ENCODE results near the gene HOXA7. TPM values are rescaled to one million over a fixed set of nuclear protein-coding genes. Genes with fewer than 3 reads are reported as not detected.
A peak's percentile ranks its signal among the peaks of the same experiment; 100 is the strongest.

Gene HOXA7
- total RNA-seq, 2 donors from 2014 or later = 0.28 to 0.54 TPM

DNA sequence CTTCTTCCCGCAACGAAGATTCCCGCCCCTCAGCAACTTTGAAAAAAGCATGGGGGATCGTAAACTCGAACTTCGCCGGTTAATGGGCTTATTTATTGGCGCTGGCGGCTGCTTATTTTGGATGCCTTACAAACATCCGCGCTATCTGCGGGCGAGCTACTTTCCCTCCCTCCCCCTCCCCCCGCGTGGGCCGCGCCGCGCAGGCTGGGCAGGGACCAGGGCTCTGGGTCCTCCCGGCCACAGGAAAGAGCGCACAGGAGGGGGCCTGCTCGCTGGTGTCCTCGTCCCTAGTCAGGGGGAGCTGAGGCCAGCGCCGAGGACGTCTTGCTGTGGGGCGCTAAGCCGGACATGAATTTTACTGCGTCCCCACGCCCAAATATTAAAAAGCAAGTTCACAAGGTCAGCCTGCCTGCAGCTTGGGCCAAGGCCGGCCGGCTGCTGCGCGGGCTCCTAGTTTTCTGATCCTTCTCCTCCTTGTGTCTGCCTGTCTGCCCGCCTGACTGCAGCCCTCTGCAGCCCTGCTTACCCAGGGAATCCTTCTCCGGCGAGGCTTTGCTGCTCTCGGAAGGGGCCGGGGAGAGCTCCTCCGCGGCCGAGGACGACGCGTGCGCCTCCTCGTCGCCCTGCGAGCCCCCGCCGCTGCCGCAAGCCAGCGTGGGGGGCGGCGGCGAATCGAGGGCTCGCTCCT lies 16.5 kb upstream of the HOXA7 start:
- H3K27ac ChIP-seq = peak overlapping the region in 1 of 2 donors; percentile 36
- TF ChIP-seq, protein P1, sequence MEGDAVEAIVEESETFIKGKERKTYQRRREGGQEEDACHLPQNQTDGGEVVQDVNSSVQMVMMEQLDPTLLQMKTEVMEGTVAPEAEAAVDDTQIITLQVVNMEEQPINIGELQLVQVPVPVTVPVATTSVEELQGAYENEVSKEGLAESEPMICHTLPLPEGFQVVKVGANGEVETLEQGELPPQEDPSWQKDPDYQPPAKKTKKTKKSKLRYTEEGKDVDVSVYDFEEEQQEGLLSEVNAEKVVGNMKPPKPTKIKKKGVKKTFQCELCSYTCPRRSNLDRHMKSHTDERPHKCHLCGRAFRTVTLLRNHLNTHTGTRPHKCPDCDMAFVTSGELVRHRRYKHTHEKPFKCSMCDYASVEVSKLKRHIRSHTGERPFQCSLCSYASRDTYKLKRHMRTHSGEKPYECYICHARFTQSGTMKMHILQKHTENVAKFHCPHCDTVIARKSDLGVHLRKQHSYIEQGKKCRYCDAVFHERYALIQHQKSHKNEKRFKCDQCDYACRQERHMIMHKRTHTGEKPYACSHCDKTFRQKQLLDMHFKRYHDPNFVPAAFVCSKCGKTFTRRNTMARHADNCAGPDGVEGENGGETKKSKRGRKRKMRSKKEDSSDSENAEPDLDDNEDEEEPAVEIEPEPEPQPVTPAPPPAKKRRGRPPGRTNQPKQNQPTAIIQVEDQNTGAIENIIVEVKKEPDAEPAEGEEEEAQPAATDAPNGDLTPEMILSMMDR (IDR thresholded peaks at IDR 0.05) = no peak
- DNase-seq (ENCODE audit: low spot score) (no peak), ATAC-seq (ENCODE audit: insufficient number of reproducible peaks, low FRiP score, low read depth) (peak; percentile 30)
- H3K27me3 ChIP-seq (replicated peaks; ENCODE audit: insufficient read depth) = peaks cover 24% of the 10 kb centered on the region
- no peaks in the 10 kb centered on the region for H3K36me3 ChIP-seq
- H3K4me3 ChIP-seq = peak overlapping the region; percentile 74
- H3K4me1 ChIP-seq (ENCODE audit: control insufficient read depth in 1 of 2, low read depth in 2 of 2) = peaks cover 15 to 23% of the 10 kb centered on the region in 2 donors
- H3K9me3 ChIP-seq = no peaks in the 10 kb centered on the region

DNA sequence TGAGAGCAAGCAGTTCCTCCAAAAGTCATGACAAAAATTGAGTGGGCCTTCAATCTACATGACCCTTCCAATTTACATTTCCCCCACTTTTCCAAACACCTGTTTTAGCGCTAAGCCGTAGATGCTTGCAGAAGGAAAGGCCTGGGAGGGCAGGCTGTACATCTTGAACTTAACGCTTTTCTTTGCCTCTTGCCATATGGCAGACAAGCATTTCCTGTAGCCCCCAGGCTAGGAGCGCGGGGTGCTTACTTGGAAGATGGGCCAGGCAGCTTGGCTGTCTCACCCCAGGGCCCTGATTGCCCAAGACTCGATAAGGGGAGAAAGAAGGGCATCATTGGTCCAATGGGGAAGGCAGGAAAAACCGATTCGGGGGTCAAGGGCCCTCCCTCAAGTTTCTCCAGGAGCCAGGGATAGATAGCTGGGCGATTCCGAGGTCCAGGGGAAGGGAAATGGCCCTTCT lies 15.9 kb upstream of the HOXA7 start:
- H3K4me1 ChIP-seq (ENCODE audit: control insufficient read depth in 1 of 2, low read depth in 2 of 2) = peaks cover 15 to 23% of the 10 kb centered on the region in 2 donors
- no peak for ATAC-seq (ENCODE audit: insufficient number of reproducible peaks, low FRiP score, low read depth)
- no peak for DNase-seq (ENCODE audit: low spot score)
- TF ChIP-seq, protein P1 (IDR thresholded peaks at IDR 0.05) = no peak
- peak overlapping the region; percentile 74 for H3K4me3 ChIP-seq
- no peak overlapping the region for H3K27ac ChIP-seq
- H3K9me3 ChIP-seq = no peaks in the 10 kb centered on the region
- peaks cover 24% of the 10 kb centered on the region for H3K27me3 ChIP-seq (replicated peaks; ENCODE audit: insufficient read depth)
- no peaks in the 10 kb centered on the region for H3K36me3 ChIP-seq

DNA sequence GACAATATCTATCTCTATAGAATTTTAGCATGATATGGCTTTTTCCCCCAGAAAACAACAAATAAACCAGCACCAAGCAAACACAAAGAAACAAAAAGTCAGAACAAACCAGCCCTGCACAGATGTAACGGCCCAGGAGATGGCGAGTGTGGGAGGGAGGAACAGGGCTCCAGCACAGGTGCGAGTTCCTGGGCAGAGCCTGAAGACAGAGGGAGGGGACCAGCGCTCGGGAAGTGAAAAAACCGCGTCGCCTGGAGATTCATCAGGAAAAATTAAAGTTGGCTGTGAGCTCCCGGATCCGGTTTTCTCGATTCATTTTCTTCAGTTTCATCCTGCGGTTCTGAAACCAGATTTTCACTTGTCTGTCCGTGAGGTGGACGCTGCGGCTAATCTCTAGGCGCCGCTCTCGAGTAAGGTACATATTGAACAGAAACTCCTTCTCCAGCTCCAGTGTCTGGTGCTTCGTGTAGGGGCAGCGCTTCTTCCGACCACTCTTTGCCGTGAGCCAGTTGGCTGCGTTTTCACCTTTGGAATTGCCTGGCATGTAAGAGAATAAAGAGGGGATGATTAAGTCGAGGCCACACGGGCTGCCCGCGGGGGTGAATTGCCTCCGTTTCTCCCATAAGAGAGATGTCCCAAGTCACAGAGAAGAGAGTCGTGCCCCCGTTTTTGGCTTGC lies 15.3 kb upstream of the HOXA7 start:
- no peak for DNase-seq (ENCODE audit: low spot score)
- no peak for ATAC-seq (ENCODE audit: insufficient number of reproducible peaks, low FRiP score, low read depth)
- H3K27me3 ChIP-seq (replicated peaks; ENCODE audit: insufficient read depth) = peaks cover 24% of the 10 kb centered on the region
- no peak overlapping the region for H3K4me3 ChIP-seq
- H3K9me3 ChIP-seq = no peaks in the 10 kb centered on the region
- peaks cover 15 to 23% of the 10 kb centered on the region in 2 donors for H3K4me1 ChIP-seq (ENCODE audit: control insufficient read depth in 1 of 2, low read depth in 2 of 2)
- H3K36me3 ChIP-seq = no peaks in the 10 kb centered on the region
- H3K27ac ChIP-seq = no peak overlapping the region
- TF ChIP-seq, protein P1 (IDR thresholded peaks at IDR 0.05) = no peak

DNA sequence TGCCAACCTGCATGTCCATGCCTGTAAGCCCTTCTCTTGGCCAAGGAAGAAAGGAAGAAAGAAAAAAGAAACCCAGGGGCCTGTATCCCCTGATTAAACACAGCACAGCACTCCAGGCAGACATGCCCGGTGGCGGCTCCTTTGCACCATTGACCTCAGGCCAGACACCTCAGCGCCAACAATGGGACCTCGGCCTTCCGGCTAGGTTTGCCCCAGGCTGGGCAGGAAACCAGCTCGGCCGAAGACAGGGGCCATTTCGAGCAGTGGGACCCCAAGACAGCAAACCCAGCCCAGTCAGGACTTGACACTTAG lies 14.8 kb upstream of the HOXA7 start:
- H3K4me1 ChIP-seq (ENCODE audit: control insufficient read depth in 1 of 2, low read depth in 2 of 2) = peaks cover 15 to 27% of the 10 kb centered on the region in 2 donors
- H3K36me3 ChIP-seq = no peaks in the 10 kb centered on the region
- ATAC-seq (ENCODE audit: insufficient number of reproducible peaks, low FRiP score, low read depth) (no peak), DNase-seq (ENCODE audit: low spot score) (no peak)
- TF ChIP-seq, protein P1 (IDR thresholded peaks at IDR 0.05) = no peak
- no peaks in the 10 kb centered on the region for H3K9me3 ChIP-seq
- H3K27me3 ChIP-seq (replicated peaks; ENCODE audit: insufficient read depth) = peaks cover 24% of the 10 kb centered on the region
- no peak overlapping the region for H3K27ac ChIP-seq
- H3K4me3 ChIP-seq = no peak overlapping the region

DNA sequence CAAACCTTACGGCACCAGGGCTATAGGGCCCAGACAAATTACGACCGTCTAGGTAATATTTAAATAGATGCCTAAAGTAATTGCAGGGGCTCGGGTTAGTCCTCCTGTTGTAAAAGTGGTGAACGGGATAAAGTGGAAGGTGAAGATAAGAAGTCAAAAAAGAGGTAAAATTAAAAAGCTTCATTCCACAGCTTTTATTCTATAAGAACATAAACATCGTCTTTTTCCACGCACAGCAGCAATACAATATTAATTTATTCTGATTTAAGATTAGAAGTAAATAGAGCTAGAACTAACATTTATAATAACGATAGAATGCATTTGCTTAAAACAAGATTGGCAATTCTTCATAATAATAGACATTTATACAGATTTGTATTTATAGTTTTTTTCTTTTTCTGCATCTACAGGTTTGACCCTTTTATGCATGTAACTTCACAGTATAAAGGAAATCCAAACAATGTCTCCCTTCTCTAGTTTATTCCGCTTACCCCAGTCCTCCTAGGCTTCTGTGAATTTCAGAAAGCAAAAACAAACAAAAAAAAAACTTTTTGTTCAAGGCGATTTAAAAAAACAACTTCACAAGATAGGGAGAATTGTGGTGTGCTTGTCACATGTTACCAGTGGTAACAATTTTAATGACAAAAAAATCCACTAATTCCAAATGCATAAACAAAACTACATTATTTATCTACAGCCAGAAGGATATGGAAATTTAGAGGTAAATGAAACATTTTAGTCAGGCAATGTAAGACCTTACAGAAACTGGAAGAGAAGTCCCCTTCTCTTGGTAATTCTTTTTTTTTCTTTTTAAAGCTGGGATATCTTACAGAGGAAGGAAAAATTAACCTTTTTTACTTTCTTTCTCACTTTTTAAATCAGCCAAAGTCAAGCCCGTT lies 14.2 kb upstream of the HOXA7 start:
- ATAC-seq (ENCODE audit: insufficient number of reproducible peaks, low FRiP score, low read depth) = no peak
- TF ChIP-seq, protein P1 (IDR thresholded peaks at IDR 0.05) = no peak
- no peak overlapping the region for H3K27ac ChIP-seq
- no peak overlapping the region for H3K4me3 ChIP-seq
- H3K27me3 ChIP-seq (replicated peaks; ENCODE audit: insufficient read depth) = peaks cover 29% of the 10 kb centered on the region
- peaks cover 18 to 29% of the 10 kb centered on the region in 2 donors for H3K4me1 ChIP-seq (ENCODE audit: control insufficient read depth in 1 of 2, low read depth in 2 of 2)
- no peaks in the 10 kb centered on the region for H3K9me3 ChIP-seq
- no peak for DNase-seq (ENCODE audit: low spot score)
- H3K36me3 ChIP-seq = no peaks in the 10 kb centered on the region
